Measurements from ENCODE around the gene BMS1. TPM values are rescaled to one million over a fixed set of nuclear protein-coding genes. Genes with fewer than 3 reads are reported as not detected.

Gene BMS1
- total RNA-seq, 1 experiment from 2014 or later: 44.2 TPM

- TF ChIP-seq CTCF (conservative IDR thresholded peaks at IDR 0.05): no peak
- no peak for DNase-seq
- H3K4me1 Mint-ChIP-seq: no peaks in the 10 kb centered on the region
Observed at GRCh38 chr10:42790835-42791234, 8.2 kb downstream of the BMS1 start.

More at GRCh38 chr10:42790835-42791234, 8.2 kb downstream of the BMS1 start:
- no peaks in the 10 kb centered on the region for H4K20me1 ChIP-seq (ENCODE audit: control insufficient read depth, insufficient read depth, insufficient read length)
- no peak overlapping the region for H3K27ac ChIP-seq (ENCODE audit: insufficient read length, low read depth, low read length)
- H2BK20ac ChIP-seq (ENCODE audit: low read depth, low read length, poor library complexity, severe bottlenecking): no peak overlapping the region
- H3K4ac ChIP-seq (ENCODE audit: low read depth, low read length): no peak overlapping the region
- no peak overlapping the region for H2BK12ac ChIP-seq (ENCODE audit: insufficient read length, low read depth, low read length)
- H3K23ac ChIP-seq (ENCODE audit: insufficient read length, low read depth, low read length): no peak overlapping the region
- H3K27me3 ChIP-seq (ENCODE audit: insufficient read depth, low read length): no peaks in the 10 kb centered on the region
- H3K4me1 ChIP-seq (ENCODE audit: insufficient read depth, low read length): no peaks in the 10 kb centered on the region
- H3K79me2 ChIP-seq (ENCODE audit: insufficient read depth, low read length): no peaks in the 10 kb centered on the region
- Mint-ChIP-seq H3K4me3 (no peak overlapping the region), H3K27me3 (ENCODE audit: low read depth) (no peaks in the 10 kb centered on the region), H3K9me3 (no peaks in the 10 kb centered on the region), H3K27ac (peak overlapping the region in 1 of 3 experiments; percentile 57; a peak in 2 of 7 replicates), H3K36me3 (ENCODE audit: insufficient read depth in 1 of 3, low read depth in 3 of 3) (peaks cover 50 to 92% (median 89%) of the 10 kb centered on the region in 3 experiments)
- no peak overlapping the region for H2BK15ac ChIP-seq (ENCODE audit: low read depth, low read length)
- no peak overlapping the region for H4K5ac ChIP-seq (ENCODE audit: insufficient read length, low read depth, low read length)
- H3K18ac ChIP-seq (ENCODE audit: insufficient read length, low read depth, low read length): no peak overlapping the region
- H2BK120ac ChIP-seq (ENCODE audit: low read depth, low read length, poor library complexity, severe bottlenecking): no peak overlapping the region
- no CpG with 5 or more reads among the region's 3 CpGs for WGBS (ENCODE audit: extremely low coverage, insufficient read length, low lambda C conversion rate)
- H2AFZ ChIP-seq (ENCODE audit: low read length): no peak overlapping the region
- H3T11ph ChIP-seq (ENCODE audit: low read length): no peak overlapping the region
- H3K56ac ChIP-seq (ENCODE audit: insufficient read length, low read depth, low read length): no peak overlapping the region
- H2AK5ac ChIP-seq (ENCODE audit: insufficient read length, low read length): no peak overlapping the region
- H3K79me1 ChIP-seq (ENCODE audit: insufficient read depth, low read depth, low read length, poor library complexity, severe bottlenecking): no peaks in the 10 kb centered on the region
- H3K14ac ChIP-seq (ENCODE audit: insufficient read depth, low read length): no peak overlapping the region
- no peaks in the 10 kb centered on the region for H3K23me2 ChIP-seq (ENCODE audit: insufficient read length, low read depth, low read length, poor library complexity, severe bottlenecking)
- no peak overlapping the region for H3K9ac ChIP-seq (ENCODE audit: extremely low read depth, insufficient read length, low read length)
- no peak overlapping the region for H3K4me2 ChIP-seq (ENCODE audit: insufficient read depth, insufficient read length, low read length)
- H4K91ac ChIP-seq (ENCODE audit: insufficient read length, low read depth, low read length): no peak overlapping the region
- H2BK5ac ChIP-seq (ENCODE audit: insufficient read length, low read length): no peak overlapping the region
- H3K9me3 ChIP-seq (ENCODE audit: control insufficient read depth, low read depth, low read length): no peaks in the 10 kb centered on the region
- H4K8ac ChIP-seq (replicated peaks; ENCODE audit: insufficient read length, low read depth, low read length): no peak overlapping the region
